ENCODE data around the gene NR1H3. TPM values are rescaled to one million over a fixed set of nuclear protein-coding genes. Genes with fewer than 3 reads are reported as not detected.
"Not testable (repeated sequence)": the region's sequence is repeated elsewhere in the genome, so short reads cannot be mapped to it uniquely, and the experiment has no call there.

Gene NR1H3
- total RNA-seq, 1 experiment from 2014 or later = 7.9 TPM

DNA sequence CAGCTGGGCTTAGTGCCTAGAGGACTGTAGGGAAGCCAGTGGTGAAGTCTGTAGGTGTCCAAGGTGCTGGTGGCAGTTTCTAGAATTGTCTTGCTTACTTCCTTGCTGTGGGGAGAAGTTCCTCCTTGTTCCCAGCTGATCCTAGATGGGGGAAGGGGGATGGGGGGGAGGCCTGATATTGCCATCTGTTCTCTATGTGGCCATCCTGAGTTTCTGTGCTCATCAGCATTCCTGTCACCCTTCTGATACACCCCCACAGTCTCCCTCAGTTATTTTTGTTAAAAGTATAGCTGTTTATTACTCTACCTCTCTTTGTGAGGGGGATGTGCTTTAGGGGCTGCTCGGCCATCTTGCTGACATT lies 48.7 kb downstream of the NR1H3 start:
- DNase-seq (ENCODE audit: low read depth) = no peak

DNA sequence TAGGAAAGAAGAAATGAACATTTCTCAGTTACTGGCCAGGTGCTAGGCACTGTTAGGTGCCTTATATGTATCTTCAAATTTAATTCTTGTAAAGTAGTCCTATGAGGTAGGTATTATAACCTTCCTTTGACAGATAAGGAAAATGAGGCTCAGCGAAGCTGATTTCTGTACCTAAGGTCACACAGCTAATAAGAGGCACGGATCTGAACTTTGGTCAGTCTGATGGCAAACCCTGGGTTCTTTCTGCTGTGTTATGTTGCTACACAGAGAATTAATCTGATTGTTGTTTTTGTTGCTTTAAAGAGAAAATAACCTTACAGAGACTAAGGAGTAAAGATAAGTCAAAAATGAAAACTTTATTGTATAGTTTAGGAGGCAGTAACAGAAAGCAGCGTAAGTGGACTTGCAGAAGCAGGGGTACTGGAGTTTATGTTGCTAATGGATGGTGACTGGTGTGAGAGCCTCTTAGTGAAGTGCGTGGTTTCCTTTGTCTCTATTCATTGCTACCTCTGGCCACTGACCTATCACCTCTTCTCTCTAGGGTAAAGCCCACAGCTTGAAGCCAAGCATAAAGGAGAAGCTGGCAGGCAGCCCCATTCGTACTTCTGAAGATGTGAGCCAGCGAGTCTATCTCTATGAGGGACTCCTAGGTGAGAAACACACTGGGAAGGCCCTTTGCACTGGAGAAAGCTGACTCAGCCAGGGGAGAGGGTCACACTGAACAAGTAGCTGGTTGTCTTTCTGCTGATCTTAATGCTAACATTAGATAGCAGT lies 50.4 kb downstream of the NR1H3 start:
- DNase-seq (ENCODE audit: low read depth) = no peak

DNA sequence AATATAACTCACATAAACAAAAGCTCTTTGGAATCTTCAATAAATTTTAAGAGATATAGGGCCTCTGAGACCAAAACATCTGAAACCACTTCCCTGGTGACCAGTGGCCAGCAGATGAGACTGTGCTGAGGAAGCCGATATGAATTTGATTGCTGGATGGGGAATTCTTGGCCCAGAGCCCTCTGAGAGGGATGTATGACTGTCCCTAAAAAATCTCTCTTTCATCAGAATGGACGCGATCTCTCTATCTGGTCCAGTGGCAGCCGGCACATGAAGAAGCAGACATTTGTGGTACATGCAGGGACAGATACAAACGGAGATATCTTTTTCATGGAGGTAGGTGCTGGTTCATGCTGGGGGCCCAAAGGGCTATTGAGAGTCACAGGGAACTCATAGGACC lies 57.2 kb downstream of the NR1H3 start:
- DNase-seq (ENCODE audit: low read depth) = no peak

DNA sequence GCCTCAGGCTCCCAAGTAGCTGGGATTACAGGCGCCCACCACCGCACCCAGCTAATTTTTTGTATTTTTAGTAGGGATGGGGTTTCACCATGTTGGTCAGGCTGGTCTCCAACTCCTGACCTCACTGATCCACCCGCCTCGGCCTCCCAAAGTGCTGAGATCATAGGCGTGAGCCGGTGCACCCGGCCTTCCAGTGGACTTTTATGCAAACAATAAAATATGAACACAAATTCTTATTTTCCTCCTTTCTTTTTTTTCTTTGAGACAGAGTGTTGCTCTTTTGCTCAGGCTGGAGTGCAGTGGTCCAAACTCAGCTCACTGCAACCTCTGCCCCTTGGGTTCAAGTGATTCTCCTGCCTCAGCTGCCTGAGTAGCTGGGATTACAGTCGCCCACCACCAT lies 58.7 kb downstream of the NR1H3 start:
- not testable (repeated sequence) for DNase-seq (ENCODE audit: low read depth)

DNA sequence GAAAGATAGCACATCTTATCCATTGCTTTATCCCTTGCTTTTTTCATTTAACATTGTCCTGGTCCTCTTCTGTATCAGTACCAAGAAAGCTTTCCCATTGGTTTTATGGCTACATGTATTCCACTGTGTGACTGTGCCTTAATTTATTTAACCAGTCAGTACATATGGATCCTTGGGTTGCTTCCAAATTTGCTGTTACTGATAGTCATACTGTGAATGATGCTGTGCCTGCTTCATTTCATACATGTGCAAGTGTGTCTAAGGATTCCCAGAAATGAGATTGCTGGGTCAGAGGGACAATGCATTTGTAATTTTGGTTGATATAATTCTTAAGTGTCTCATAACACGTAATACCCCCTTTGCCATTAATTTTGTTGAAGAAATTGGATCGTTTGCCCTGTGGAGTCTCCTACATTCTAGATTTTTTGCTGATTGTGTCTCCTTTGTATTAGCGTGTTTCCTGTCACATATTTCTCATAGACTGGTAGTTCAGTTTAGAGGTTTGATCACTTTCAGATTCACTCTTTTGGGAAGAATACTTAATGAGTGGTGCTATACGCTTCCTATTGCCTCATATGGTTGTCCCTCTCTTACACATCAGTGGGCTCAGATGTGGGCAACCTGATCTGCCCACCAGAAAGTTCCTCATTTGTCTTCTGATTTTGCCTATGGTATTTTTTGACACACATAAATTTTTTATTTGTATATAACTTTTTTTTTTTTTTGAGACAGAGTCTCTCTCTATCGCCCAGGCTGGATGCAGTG lies 59.5 kb downstream of the NR1H3 start:
- DNase-seq (ENCODE audit: low read depth) = no peak

DNA sequence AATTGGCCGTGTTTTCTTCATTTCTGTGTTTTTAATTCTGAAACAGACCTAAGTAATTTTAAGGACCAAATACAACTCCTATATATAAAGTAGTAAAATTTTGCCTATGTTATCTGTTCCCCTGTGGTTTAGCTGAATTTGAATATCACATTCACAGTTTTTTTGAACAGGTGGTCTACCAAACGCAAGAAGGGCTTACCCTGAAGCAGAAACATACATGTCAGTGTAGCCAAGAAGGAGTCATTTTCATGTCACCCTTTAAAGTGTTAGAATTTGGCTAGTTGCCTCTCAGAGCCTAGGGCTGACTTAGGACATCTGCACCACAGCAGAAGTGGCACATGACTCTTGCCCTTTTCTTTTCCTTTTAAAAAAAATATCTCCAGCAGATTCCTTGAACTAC lies 60.4 kb downstream of the NR1H3 start:
- DNase-seq (ENCODE audit: low read depth) = no peak

Other genes with a start within 250 kb of the NR1H3 start
- gene ARFGAP2, start 81.1 kb upstream of the NR1H3 start, total RNA-seq (2014; rRNA removed; shearing (Covaris generic)) = 63.4 and 74.5 TPM in 2 replicates
- 19.8 and 22.7 TPM in 2 replicates for gene PACSIN3, start 71.6 kb upstream of the NR1H3 start, total RNA-seq (2014; rRNA removed; shearing (Covaris generic))
- gene DDB2, start 43.0 kb upstream of the NR1H3 start, total RNA-seq (2014; rRNA removed; shearing (Covaris generic)) = 22.7 and 35.0 TPM in 2 replicates
- 27.1 and 39.9 TPM in 2 replicates for gene ACP2, start 9.2 kb upstream of the NR1H3 start, total RNA-seq (2014; rRNA removed; shearing (Covaris generic))
- 13.5 and 17.0 TPM in 2 replicates for gene MADD, start 12.1 kb downstream of the NR1H3 start, total RNA-seq (2014; rRNA removed; shearing (Covaris generic))
- not detected in 2 replicates for gene MYBPC3, start 94.7 kb downstream of the NR1H3 start, total RNA-seq (2014; rRNA removed; shearing (Covaris generic))
- gene SPI1, start 120.6 kb downstream of the NR1H3 start, total RNA-seq (2014; rRNA removed; shearing (Covaris generic)) = not detected in 2 replicates
- gene SLC39A13, start 150.6 kb downstream of the NR1H3 start, total RNA-seq (2014; rRNA removed; shearing (Covaris generic)) = 39.2 and 55.2 TPM in 2 replicates
- gene PSMC3, start 168.4 kb downstream of the NR1H3 start, total RNA-seq (2014; rRNA removed; shearing (Covaris generic)) = 179 and 223 TPM in 2 replicates
- not detected in 2 replicates for gene RAPSN, start 191.1 kb downstream of the NR1H3 start, total RNA-seq (2014; rRNA removed; shearing (Covaris generic))

All from RPMI7951 (cell line).